CD4-positive, alpha-beta T cell treated with Interleukin-21 for 1 hour (primary cell): ENCODE measurements around the gene IGFLR1.

Experiments used
- DNase-seq: peaks from one replicate; pipeline ENCODE4 v3.0.0-alpha.2; 2020

IGFLR1 gene

GRCh38 chr19:35723671-35724070 is 18.6 kb downstream of the IGFLR1 start:
- no peak for DNase-seq

DNA sequence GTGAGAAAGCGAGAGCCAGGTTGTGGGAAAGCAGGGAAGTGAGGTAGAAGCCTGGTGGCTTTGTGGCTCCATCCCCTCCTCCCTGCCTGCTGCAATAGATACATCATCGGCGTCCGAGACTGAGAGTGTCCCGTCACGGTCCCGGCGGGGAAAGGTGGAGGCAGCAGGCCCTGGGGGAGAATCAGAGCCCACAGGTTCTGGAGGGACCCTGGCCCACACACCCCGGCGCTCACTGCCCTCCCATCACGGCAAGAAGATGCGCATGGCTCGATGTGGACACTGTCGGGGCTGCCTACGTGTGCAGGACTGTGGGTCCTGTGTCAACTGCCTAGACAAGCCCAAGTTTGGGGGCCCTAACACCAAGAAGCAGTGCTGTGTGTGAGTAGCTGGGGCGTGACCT is 19.4 kb downstream of the IGFLR1 start:
- no peak for DNase-seq

DNA sequence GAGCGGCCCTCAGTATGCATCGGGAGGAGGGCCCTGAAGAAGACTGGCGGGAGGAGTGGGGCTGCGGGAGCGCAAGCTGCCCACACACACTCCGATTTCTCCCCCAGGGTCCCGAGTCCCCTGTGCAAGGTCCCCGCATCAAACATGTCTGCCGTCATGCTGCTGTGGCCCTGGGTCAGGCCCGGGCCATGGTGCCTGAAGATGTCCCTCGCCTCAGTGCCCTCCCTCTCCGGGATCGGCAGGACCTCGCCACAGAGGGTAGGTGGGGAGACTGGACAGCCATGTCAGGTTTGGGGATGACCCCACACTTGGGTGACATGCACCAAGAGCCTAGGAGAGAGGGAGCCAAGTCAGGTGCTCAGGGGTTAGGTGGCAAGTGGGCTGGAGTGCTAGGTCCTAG is 19.8 kb downstream of the IGFLR1 start:
- DNase-seq: no peak

DNA sequence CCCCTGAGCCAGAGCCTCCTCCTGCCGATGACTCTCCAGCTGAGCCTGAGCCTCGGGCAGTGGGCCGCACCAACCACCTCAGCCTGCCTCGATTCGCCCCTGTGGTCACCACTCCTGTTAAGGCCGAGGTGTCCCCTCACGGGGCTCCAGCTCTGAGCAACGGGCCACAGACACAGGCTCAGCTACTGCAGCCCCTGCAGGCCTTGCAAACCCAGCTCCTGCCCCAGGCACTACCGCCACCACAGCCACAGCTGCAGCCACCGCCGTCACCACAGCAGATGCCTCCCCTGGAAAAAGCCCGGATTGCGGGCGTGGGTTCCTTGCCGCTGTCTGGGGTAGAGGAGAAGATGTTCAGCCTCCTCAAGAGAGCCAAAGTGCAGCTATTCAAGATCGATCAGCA is 20.9 kb downstream of the IGFLR1 start:
- no peak for DNase-seq

GRCh38 chr19:35720648-35721047 is 21.6 kb downstream of the IGFLR1 start:
- no peak for DNase-seq

- no peak for DNase-seq
Observed at GRCh38 chr19:35720163-35720524, 22.1 kb downstream of the IGFLR1 start.

GRCh38 chr19:35719402-35720162 is 22.7 kb downstream of the IGFLR1 start:
- DNase-seq: no peak

DNA sequence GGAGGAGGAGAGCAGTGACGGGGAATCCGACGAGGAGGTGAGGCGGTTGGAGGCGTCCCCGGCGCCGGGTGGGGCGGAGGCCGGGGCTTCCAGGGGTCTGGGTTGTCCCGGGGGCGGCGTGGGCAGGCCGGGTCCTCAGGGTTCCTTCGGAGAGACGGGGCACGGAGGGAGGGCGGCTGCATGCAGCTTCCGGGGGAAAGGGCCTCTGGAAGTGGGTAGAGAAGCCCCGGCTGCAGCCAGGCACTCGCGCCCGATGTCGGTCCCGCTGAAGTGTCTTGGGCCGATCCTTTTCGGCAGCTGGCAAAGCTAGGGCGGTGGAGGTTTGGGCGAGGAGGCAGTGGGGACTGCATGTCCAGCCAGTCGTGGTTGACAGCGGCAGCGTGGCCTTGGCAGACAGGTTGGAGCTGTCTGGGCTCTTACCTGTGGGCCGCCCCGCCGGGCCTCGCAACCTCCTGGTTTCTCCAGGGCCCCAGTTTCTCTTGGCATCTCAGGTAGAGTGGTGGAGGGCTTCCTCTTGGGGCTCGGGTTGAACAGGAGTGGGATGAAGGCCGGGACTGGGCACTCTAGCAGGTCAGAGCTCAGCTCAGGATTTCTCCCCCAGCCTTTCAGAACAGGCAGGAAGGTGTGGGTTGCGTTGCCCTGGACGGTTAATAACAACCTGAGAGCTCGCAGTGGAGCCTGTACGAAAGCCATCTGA is 23.8 kb downstream of the IGFLR1 start:
- peak; percentile 39 for DNase-seq

DNA sequence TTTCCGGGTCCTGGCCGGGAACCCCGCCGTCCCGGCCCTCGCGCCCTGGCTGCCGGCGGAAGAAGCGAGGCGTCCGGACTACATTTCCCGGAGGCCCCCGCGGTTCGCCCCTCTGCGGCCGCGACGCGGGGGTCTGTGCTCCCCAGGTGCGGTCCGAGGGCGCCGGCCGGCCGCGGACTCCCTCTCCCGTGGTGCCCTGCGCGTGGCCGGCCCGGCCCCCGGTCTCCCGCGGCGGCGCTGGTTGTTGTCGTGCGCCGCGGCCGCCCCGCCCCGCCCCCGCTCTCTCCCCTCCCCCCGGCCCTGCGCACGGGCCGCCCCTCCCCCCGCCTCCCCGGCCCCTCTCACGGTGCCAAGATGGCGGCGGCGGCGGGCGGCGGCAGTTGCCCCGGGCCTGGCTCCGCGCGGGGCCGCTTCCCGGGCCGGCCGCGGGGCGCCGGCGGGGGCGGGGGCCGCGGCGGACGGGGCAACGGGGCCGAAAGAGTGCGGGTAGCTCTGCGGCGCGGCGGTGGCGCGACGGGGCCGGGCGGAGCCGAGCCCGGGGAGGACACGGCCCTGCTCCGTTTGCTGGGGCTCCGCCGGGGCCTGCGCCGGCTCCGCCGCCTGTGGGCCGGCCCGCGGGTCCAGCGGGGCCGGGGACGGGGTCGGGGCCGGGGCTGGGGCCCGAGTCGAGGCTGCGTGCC is 24.4 kb downstream of the IGFLR1 start, which contains the start of gene KMT2B:
Gene KMT2B, plus strand, starts transcription at position 339 of the 680 bp plus-strand sequence. Its CDS starts 16 bp downstream, at position 355.
- no peak for DNase-seq

DNA sequence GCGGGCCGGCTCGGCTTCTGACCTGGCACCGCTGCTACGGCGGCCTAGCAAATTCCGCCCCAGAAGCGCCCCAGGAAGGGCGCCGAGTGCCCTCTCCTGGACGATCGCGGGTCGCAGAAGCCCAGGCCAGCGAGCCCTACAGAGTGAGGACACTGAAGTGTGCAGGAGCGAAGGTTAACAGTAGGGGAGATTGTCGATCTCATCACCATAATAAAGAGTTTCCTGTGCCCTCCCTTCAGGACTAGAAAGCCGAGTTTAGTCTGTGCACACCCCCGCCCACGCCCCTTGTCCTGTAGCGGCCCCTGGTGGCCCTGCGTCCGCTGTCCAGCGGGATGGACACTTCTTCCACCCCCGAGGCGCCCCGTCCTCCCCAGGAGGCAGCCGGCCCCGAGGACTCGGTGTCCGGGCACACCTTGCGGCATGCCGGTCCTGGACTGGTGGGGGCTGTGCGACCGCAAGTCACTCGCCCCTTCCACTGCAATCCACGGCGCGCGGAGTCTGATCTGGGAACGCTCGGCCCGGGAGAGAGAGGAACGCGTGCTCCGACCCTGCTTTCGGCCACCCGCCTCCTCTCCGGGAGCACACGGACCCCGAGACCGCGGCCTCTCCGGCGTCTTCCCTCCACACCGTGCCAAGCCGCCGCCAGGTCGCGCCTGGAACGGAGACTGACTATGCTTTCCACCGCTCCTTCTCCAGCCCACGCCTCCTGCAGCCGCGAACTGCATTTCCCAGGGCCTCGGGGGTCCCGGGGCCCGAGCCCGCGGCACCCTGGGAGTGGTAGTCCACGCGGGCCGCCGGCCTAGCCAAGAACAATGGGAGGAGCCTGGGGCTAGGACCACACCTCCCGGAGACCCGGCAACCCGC is 25.2 kb downstream of the IGFLR1 start:
- DNase-seq: peak; percentile 98

DNA sequence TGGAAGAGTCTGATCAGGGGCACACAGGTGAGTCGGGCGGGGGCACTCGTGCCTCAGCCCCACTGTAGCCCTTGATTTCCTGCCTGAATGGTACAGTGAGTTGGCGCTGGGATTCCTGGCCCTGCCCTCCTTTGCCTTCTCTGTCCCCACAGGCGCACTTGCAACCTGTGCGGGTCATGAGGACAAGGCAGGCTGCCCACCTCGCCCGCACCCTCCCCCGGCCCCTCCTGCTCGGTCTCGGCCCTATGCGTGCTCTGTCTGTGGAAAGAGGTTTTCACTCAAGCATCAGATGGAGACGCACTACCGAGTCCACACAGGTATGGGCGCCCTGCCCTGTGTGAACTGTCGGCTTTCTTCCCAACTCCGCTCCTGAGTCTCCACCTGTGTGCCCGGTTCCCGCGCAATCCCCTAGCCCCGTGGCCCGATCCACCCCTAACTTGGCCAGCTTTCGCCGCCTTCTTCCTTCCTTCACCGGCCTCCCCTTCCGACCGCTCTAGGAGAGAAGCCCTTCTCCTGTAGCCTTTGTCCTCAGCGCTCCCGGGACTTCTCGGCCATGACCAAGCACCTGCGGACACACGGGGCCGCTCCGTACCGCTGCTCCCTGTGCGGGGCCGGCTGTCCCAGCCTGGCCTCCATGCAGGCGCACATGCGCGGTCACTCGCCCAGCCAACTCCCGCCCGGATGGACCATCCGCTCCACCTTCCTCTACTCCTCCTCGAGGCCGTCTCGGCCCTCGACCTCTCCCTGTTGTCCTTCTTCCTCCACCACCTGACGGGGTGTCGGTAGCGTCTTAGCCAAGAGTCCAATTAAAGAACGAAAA is 26.1 kb downstream of the IGFLR1 start:
- peak; percentile 19 for DNase-seq

DNA sequence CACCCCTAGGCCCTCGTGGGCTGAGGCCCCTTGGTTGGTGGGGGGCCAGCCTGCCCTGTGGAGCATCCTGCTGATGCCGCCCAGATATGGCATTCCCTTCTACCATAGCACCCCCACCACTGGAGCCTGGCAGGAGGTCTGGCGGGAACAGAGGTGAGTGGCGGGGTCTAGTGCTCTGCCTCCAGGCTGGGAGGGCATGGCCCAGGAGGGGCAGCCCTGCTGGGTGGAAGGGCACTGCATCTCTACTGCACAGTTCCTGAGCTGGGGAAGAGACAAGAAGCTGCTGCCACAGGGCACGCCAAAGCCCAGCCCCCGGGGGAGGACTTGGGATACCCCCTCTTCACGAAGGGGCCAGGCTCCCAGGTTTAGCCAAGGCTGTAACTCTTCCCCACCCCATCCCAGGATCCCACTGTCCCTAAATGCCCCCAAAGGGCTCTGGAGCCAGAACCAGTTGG is 26.9 kb downstream of the IGFLR1 start:
- DNase-seq: no peak

DNA sequence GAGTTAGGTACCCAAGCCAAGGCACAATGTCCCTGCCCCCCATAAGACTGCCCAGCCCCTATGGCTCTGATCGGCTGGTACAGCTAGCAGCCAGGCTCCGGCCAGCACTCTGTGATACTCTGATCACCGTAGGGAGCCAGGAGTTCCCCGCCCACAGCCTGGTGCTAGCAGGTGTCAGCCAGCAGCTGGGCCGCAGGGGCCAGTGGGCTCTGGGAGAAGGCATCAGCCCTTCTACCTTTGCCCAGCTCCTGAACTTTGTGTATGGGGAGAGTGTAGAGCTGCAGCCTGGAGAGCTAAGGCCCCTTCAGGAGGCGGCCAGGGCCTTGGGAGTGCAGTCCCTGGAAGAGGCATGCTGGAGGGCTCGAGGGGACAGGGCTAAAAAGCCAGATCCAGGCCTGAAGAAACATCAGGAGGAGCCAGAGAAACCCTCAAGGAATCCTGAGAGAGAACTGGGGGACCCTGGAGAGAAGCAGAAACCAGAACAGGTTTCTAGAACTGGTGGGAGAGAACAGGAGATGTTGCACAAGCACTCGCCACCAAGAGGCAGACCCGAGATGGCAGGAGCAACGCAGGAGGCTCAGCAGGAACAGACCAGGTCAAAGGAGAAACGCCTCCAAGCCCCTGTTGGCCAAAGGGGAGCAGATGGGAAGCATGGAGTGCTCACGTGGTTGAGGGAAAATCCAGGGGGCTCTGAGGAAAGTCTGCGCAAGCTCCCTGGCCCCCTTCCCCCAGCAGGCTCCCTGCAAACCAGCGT is 27.5 kb downstream of the IGFLR1 start:
- no peak for DNase-seq

- no peak for DNase-seq
Observed at GRCh38 chr19:35713904-35714495, 28.3 kb downstream of the IGFLR1 start.

DNA sequence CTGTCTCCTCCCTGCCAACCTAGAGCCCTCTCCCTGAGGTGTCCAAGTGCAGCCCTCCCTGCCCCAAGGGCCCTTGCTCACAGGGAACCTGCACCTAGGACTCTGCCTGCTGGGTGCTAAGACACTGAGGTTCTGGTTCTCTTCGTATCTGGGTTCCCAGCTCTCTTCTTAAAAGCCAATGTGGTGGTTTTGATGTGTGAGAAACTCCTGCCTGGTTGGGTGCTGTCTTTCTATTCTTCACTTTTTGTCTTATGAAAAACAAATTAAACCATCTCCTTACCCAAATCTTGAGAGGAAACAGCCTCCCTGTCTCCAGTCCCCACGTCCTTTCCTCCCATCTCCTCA is 28.8 kb downstream of the IGFLR1 start:
- no peak for DNase-seq

DNA sequence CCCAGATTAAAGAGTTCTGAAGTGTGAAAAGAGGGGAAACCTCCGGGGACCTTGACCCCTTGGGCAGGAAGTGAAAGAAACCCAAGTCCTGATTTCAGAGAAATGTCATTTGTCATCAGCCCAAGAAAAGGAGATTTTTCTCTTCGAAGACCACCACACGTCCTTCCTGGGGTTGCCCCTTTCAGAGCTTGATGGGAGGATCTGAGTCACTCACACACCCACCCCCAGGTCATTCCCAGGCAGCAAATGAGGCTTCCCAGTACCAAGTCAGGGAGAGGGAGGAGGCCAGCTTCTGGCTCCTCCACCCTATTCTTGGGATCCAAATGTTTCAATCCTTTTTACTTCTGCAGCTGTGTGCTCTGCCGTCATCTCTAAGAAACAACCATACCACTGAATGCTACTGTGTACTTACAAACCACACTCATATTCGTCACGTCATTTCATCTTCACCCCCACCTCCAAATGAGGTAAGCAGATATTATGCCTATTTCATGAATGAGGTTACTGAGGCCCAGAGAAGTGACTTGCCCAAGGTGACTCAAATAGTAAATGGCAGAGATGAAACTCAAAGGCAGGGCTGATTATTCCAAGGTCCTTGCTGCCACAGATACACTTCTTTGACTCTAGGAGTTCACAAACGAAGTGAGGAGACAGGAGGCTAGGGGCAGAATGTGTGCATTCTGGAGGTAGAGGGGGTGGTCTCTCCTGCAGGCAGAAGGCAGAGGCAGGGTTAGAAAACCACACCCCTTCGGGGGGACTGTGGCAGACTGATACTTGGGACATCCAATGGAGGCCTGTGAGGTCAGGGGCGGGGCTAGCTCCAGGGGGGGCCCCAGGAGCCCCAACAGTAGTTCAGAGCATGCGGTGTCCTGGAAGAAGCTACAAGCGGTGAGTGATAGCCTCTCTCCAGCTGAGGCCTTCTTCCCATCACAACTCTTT is 29.4 kb downstream of the IGFLR1 start:
- peak; percentile 55 for DNase-seq

- DNase-seq: peak; percentile 36
Observed at GRCh38 chr19:35710784-35711723, 31.2 kb downstream of the IGFLR1 start.

DNA sequence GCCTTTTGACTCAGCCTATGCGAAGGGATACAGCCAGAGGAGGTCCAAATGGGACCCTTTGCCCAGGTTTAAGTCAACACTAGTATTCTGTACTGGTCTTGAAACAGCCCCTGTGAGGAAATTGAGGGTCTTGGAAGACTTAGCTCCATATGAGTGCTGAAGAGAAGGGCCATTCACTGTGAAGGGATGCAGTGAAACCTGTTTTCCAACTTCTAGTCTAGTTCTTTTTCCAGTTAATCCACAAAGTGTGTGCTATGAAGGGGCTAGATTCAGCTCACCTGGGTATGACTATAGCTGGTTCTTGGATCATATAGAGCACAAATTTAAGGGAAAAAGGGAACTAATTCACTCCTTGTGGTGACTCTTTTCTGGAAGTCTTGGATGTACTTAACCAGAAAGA is 33.9 kb downstream of the IGFLR1 start:
- no peak for DNase-seq
